Choroid plexus epithelial cell (primary cell): Measurements from ENCODE around the gene SHTN1.

ENCODE experiments used
- DNase-seq: peaks from one replicate; pipeline ENCODE4 v3.0.0-alpha.2; 2010; ENCODE audit warnings: low read depth
- H3K4me3 ChIP-seq: 2 replicates; pipeline ENCODE4 v1.5.1; 2011; ENCODE audit warnings: low read depth, mild to moderate bottlenecking, control low read depth, low read length, moderate library complexity
- CTCF ChIP-seq: conservative IDR thresholded peaks from 2 replicates; pipeline ENCODE4 v1.5.1; 2011; ENCODE audit warnings: low read depth, mild to moderate bottlenecking, control low read depth, inconsistent platforms, low read length, moderate library complexity

SHTN1 gene

GRCh38 chr10:116973946-116974455 lies 31.0 kb downstream of the SHTN1 start:
- no peak overlapping the region for H3K4me3 ChIP-seq
- TF ChIP-seq CTCF, result no peak
- no peak for DNase-seq

GRCh38 chr10:116973371-116973905 lies 31.5 kb downstream of the SHTN1 start:
- no peak for DNase-seq
- no peak overlapping the region for H3K4me3 ChIP-seq
- TF ChIP-seq CTCF, result no peak

- no peak overlapping the region for H3K4me3 ChIP-seq
- no peak for DNase-seq
- TF ChIP-seq CTCF, result no peak
These were observed 32.9 kb downstream of the SHTN1 start for GRCh38 chr10:116972131-116972530.

GRCh38 chr10:116970050-116970449 lies 34.9 kb downstream of the SHTN1 start:
- DNase-seq, result no peak
- H3K4me3 ChIP-seq, result no peak overlapping the region
- no peak for TF ChIP-seq CTCF

GRCh38 chr10:116968331-116968730 lies 36.7 kb downstream of the SHTN1 start:
- TF ChIP-seq CTCF, result no peak
- no peak overlapping the region for H3K4me3 ChIP-seq
- DNase-seq, result no peak

- H3K4me3 ChIP-seq, result no peak overlapping the region
- TF ChIP-seq CTCF, result no peak
- DNase-seq, result no peak
These were observed 43.4 kb downstream of the SHTN1 start for GRCh38 chr10:116961406-116962251.
